NCI-H1105 (cell line): Measurements from ENCODE around the gene RBM42.

Source experiments
- DNase-seq: peaks from one replicate; lab custom pipeline; 2025; lab: John Stamatoyannopoulos, UW

RBM42 gene

GRCh38 chr19:35620001-35620400 lies 8.8 kb upstream of the RBM42 start:
- no peak for DNase-seq

GRCh38 chr19:35621708-35622107 lies 7.1 kb upstream of the RBM42 start:
- no peak for DNase-seq

GRCh38 chr19:35622750-35623149 lies 6.1 kb upstream of the RBM42 start:
- no peak for DNase-seq

GRCh38 chr19:35623327-35624010 lies 5.4 kb upstream of the RBM42 start:
- DNase-seq, result no peak

GRCh38 chr19:35628264-35628564 lies 622 bp upstream of the RBM42 start:
- no peak for DNase-seq

- DNase-seq, result no peak
These were observed 447 bp downstream of the RBM42 start for GRCh38 chr19:35629332-35629633.

GRCh38 chr19:35633727-35634440 lies 5.0 kb downstream of the RBM42 start:
- DNase-seq, result no peak

GRCh38 chr19:35636651-35637050 lies 7.8 kb downstream of the RBM42 start:
- no peak for DNase-seq

GRCh38 chr19:35637165-35637564 lies 8.3 kb downstream of the RBM42 start:
- no peak for DNase-seq

GRCh38 chr19:35639321-35639639 lies 10.4 kb downstream of the RBM42 start:
- no peak for DNase-seq

- no peak for DNase-seq
These were observed 11.0 kb downstream of the RBM42 start for GRCh38 chr19:35639863-35640262.

- DNase-seq, result no peak
These were observed 12.8 kb downstream of the RBM42 start, which contains the start of gene ETV2 for GRCh38 chr19:35641515-35642151. Gene ETV2 (plus strand): TSS chr19:35641745. CDS start chr19:35642461, 716 bp downstream.

GRCh38 chr19:35642312-35642711 lies 13.5 kb downstream of the RBM42 start:
- no peak for DNase-seq

- no peak for DNase-seq
These were observed 14.0 kb downstream of the RBM42 start for GRCh38 chr19:35642798-35643254.

- peak; percentile 88 for DNase-seq
These were observed 14.7 kb downstream of the RBM42 start for GRCh38 chr19:35643255-35644205.

GRCh38 chr19:35644206-35644986 lies 15.6 kb downstream of the RBM42 start:
- DNase-seq, result peak; percentile 94

GRCh38 chr19:35644987-35645679 lies 16.3 kb downstream of the RBM42 start:
- DNase-seq, result peak; percentile 58

- no peak for DNase-seq
These were observed 17.1 kb downstream of the RBM42 start for GRCh38 chr19:35645680-35646511.

- DNase-seq, result peak; percentile 97
These were observed 19.5 kb downstream of the RBM42 start, which contains the start of gene COX6B1 for GRCh38 chr19:35648017-35648961. Gene COX6B1 (plus strand): TSS chr19:35648323. CDS start chr19:35651244, 2,921 bp downstream.
